Keratinocyte (primary cell): ENCODE results near the gene NRDC.

Experiments used
- EZH2 ChIP-seq: IDR thresholded peaks from one replicate; pipeline ENCODE4 v1.6.1; 2012; ENCODE audit warnings: inconsistent platforms, mild to moderate bottlenecking, low read length, moderate library complexity
- TF ChIP-seq, protein P1 (sequence below), 3 experiments: IDR thresholded peaks in 1 of 3; conservative IDR thresholded peaks in 1 of 3; optimal IDR thresholded peaks in 1 of 3; 2 replicates in 2 of 3; 3 replicates in 1 of 3; pipeline versions ENCODE3 to v1.5.1; 2011; ENCODE audit warnings: low read length in 3 of 3, mild to moderate bottlenecking in 3 of 3, moderate library complexity in 2 of 3, control low read depth in 1 of 3, inconsistent platforms in 1 of 3; ENCODE audit not compliant: insufficient read depth in 2 of 3; ENCODE audit errors: extremely low read depth in 1 of 3

DNA sequence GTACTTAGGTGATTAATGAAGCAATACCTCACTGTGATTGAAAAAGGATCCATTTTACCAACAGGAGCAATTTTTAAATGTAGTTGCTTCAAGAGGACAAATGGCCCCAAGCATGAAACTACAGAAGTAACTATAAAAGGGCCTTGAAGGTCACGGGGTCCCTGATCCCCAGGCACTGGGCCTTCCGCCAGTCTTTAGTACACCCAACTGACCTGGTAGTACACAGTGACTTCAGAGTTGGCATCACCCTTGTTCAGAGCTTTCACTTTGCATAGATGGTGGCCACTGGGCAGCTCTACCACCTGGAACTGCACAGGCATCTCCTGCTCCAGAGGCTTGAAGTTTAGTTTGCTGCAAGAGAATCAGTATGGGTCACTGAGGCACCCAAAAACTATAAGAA lies 84.3 kb downstream of the NRDC start:
- TF ChIP-seq, protein P1, sequence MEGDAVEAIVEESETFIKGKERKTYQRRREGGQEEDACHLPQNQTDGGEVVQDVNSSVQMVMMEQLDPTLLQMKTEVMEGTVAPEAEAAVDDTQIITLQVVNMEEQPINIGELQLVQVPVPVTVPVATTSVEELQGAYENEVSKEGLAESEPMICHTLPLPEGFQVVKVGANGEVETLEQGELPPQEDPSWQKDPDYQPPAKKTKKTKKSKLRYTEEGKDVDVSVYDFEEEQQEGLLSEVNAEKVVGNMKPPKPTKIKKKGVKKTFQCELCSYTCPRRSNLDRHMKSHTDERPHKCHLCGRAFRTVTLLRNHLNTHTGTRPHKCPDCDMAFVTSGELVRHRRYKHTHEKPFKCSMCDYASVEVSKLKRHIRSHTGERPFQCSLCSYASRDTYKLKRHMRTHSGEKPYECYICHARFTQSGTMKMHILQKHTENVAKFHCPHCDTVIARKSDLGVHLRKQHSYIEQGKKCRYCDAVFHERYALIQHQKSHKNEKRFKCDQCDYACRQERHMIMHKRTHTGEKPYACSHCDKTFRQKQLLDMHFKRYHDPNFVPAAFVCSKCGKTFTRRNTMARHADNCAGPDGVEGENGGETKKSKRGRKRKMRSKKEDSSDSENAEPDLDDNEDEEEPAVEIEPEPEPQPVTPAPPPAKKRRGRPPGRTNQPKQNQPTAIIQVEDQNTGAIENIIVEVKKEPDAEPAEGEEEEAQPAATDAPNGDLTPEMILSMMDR (optimal IDR thresholded peaks at IDR 0.05 in 1 of 3, IDR thresholded peaks at IDR 0.05 in 1 of 3, conservative IDR thresholded peaks at IDR 0.05 in 1 of 3; ENCODE audit: extremely low read depth in 1 of 3, insufficient read depth in 2 of 3, low read length in 3 of 3): no peak
- TF ChIP-seq EZH2: no peak
